Measurements from ENCODE around the gene GRB10.

Gene GRB10

DNA sequence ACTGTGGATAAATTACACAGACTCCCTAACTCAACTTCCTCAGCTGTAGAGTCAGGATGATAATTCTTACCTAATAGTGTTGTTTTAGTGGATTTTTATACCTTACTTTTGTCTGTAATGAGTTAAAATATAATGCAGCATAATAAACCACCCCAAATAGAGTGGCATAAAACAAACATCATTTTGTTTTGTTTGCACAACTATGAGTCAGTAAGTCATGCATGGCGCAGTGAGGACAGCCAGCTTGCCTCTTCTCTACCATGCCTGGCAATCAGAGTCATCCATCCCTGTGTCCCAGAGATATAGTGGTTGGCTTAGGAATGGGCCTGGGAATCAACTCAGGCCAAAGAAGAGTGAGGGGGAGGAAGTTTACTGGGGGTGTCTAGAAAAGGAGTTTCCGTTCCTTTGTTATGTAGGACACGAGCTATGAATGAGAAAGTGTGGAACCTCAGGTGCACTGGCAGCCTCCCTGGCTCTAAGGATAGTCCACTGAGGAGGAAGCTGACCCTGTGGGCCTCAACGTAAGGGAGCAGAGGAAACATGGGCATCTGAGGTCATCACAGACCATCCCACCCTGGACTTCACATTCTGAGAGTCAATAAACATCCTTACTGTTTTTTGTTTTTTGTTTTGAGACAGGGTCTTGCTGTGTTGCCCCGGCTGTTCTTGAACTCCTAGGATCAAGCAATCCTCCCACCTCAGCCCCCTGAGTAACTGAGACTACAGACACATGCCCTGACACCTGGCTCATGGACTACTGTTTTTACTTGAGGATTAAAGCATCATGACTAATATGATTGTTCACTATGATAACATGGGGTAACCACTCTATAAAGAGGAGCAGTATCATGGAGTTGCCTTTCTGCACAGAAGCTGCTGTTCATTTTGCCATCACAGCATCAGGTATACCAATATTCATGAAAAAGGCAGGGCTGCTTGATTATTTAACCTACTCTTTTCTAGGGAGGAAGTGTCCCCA lies 21.0 kb upstream of the GRB10 start:
- no peak for DNase-seq (ENCODE audit: low read depth)

DNA sequence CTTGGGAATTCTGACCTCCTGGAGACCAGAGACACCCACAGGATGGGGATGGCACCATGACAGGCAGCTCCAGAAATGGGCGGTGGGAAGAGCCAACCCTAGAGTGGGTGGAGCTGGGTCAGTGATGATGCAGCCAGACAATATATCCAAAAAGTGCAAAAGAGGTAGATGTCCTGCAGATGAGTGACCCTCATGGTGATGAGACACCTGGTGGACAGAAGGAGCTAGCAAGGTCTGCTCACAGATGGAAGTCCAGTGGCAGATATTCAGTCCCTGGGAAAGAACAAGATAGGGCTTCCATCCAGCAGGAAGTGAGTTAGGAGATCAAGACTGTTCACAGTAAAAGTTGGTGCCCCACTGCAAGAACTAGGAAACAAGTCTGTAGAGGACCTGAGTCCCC lies 19.2 kb upstream of the GRB10 start:
- no peak for DNase-seq (ENCODE audit: low read depth)

DNA sequence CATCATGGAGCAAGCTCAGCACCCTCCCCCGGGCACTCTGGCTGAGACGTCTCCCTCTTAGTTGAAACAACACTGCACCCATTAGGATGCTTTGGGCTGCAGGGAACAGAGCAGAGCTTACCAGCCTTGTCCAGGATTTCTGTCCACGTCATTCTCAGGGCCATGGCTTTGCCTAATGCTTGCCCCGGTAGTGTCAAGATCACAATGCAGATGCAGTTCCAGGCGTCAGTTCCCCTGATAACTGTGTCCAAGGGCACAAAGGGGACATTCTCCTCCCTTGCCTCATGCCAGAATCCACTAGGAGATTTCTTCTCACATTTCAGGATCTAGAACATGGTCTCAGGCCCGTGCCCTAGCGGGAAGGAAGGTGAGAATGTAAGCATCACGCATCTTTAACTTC lies 17.2 kb upstream of the GRB10 start:
- no peak for DNase-seq (ENCODE audit: low read depth)

DNA sequence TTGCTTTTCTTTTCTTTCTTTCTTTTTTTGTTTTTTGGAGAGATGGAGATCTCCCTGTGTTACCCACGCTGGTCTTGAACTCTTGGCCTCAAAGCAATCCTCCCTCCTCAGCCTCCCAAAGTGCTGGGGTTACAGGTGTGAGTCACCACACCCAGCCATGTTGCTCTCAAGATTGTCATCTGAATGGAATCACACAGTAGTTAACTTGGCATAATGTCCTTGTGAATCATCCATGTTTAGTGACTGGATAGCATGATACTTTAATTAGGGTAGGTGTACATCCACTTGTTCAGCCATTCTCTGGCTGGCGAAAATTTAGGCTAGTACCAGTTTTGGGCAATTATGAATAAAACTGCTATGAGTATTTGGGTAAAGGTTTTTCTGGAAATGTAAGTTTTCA lies 15.4 kb upstream of the GRB10 start:
- no peak for DNase-seq (ENCODE audit: low read depth)

DNA sequence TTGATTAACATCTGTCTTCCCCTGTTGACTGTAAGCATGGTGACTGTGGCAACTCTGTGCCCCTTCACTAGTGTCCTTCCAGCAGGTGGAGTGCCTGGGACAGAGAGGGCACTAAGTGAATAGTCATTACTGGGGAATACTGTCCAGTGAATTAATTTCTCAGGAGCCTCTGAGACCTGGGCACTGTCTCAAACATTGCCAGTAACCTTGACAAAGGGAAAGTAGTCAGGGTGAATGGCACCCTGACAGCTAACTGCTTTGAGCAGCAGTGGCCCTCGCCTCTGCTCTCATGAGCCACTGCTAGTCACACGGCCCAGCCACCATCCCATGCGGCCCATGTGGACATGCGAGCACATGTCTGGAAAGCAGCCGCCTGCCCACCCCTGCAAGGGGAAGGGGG lies 13.1 kb upstream of the GRB10 start:
- no peak for DNase-seq (ENCODE audit: low read depth)

DNA sequence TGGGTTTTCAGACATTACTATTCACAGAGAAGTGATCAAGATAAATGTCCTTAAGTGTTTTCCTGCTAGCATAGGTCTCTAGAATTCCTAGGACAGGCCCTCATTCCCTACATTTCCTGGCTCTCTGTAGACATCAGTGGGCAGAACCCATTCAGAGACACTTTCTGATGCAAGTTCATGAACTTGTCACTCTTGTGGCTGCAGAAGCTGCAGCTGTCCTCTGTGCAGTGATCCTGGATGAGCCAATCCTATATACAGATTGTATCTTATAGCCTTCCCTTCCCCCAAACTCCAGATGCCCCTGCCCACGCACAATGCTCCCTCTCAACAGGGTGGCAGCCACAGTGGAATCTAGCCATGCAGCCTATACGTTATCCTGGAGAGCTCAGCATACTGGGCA lies 12.6 kb upstream of the GRB10 start:
- DNase-seq (ENCODE audit: low read depth) = no peak

DNA sequence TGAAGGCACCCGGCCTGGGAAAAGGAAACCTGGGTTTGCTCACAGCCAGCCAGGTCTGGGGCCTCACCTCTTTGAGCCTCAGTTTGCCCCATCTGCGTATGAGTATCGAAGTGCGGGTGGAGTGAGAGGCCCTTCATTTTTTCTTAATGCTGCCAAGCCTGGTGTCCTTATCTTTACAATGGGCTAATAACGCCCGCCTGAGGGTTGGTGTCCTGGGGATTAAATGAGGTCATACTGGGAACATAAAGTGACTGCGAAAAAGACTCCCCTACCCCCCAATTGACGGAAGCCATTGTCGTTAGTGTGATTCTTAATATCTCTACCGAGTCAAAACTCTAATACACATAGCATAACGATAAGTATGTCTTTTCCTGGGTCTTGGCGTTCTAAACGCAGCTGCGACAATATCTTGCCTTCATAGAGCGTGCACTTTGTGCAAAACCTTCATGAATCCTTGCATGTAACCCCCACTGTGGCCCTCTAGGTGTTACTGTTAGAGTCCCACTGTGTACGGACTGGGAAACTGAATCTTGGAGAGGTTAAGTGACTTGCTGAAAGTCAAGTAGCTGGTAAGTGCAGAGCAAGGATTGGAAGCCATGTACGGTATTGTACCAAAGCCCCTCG lies 11.4 kb upstream of the GRB10 start:
- DNase-seq (ENCODE audit: low read depth) = no peak

DNA sequence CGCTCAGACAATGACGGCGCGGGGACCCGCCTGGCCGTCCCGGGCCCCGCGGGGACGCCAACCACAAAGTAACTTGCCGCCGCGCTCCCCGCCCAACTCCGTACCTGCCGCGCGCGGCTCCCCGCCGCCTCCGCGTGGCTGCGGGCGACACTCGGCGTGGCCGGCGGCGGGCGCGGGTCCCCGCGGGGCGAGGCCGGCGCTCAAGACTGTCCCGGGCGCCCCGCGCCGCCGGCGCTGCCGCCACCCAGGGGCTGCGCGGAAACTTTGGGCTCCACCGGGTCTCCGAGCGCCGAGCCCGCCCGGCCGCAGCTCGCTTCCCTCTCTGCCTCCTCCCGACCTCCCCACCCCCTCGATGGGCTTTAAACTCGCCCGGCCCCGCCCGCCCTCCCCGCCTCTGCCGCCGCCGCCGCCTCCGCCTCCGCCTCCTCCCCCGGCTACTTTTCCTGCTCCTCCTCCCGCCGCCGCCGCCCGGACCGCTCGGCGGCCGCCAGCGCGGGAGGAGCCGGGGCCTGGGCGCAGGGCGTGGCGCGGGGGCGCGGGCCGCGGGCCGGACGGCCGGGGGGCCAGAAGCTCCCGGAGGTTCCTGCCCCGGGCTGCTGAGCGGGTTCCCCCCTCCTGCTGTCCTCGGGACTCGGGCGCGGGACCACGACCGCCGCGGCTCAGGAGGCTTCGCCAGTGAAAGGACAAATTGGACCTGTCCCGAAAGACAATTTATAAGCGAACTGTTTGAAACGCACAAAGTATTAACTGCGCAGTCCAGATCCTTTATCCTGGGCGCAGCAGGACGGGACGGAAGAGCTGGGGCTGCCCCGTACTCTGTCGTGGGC lies 10.6 kb upstream of the GRB10 start:
- DNase-seq (ENCODE audit: low read depth) = no peak

DNA sequence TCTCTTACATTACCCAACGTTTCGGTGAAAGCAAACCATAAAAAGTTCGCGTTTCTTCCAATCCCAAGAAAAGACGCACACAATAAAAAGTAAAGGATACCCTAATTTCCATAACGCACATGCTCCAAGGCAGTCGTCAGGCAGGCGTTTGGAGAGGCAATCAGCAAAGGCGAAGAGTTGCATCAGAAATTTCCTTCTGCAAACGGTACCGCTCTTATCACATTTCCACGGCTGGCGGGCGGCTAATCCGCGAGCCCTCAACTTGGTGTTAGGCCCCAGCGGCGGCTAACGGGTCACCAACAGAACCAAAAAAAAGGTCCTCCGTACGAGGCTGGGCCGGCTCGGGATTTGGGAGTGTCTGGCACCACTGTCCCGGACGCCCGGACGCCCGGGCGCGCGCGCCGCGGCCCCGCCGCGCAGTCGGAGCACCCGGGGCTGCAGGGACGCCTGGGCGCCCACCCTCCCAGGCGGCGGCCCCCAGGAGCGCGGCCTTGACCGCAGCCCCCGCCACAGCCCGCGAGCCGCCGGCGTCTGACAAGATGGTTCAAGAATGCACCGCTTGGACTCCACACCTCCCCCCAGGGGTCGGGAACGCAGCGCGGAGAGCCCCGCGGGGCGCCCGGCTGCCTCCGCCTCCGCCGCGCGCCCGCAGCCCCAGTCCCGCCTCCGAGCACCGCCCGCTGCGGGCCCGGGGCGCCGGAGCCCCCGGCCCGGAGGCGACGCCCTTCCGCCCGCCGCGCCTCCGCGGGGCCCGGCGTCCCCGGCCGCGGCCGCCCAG lies 9.8 kb upstream of the GRB10 start:
- DNase-seq (ENCODE audit: low read depth) = no peak

DNA sequence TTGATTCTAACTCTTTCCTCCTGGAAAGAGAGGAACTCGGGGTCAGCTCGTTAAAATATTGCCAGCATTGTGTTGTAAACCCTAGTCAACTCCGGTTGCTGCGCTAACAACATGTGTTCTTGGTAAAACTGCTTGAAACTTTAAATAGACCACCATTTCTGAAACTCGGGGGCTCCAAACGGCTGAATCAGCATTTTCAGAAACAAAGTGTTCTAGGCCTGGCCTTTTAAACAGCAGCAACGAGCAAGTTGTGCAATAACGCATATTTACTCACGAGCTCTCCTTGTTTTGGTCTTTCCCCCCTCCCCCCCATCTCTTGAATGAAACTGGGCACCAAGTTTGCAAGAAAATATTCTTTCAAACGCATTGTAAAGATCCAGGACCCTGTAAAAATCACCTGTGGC lies 9.2 kb upstream of the GRB10 start:
- DNase-seq (ENCODE audit: low read depth) = no peak

DNA sequence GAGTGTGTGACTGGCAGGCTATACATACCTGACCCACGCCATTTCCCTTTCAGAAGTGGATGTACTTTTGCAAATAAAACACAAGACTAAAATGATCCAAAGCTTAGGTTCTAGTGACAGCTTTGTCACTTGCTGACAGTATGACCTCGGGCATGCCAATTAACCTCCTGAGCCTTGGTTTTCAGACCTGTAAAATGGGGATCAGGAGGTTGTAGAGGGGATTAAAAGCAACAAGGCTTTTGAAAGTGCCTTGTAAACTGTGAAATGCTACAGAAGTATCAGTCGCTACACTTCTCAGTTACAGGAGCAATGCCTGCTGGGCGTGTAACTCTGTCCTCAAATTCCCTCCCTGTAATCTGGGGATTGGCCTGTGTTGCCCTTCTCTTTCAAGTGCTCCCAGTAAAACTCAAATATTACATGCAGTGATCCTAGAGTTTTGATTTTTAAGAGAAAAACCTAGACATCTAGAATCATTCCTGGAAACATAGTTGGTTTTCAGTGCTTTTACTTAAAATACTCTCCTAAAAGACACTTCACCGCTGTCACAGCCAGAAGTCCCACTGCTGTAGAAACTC lies 8.8 kb upstream of the GRB10 start:
- no peak for DNase-seq (ENCODE audit: low read depth)

DNA sequence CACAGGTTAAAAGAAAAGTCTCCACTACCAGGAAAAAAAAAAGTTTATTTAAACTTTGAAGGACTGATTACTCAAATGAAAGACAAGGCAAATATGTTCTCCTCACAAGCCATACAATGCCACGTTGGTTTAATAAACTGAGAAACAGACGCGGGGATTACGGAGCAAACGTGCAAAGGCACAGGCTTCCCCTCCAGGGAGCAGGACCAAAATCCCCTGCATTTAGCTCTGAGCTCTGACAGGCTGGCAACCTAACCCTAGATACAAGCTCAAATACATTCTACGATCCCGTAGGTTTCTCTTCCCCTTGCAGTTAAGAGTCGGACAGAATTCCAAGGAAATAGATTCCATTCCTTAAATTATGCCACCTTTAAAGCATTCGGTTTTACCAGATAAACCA lies 7.7 kb upstream of the GRB10 start:
- DNase-seq (ENCODE audit: low read depth) = no peak

DNA sequence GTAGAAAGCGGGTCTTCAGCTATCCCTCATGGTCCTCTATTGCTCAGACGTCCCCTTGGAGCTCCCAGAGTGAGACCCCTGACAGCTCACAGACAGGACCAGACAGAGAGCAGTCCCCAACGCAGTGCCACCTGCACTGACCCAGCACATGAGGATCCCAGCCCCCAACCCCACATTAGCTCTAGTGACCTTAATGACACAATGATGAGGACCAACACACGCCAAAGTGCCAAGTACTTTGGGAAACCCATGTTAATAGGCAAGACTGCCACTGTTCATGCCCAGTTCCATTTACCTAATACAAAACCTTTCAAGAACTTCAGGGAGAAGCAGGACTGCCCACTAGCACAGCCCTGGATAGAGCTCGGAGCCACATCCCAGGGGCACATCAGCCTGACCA lies 5.7 kb upstream of the GRB10 start:
- no peak for DNase-seq (ENCODE audit: low read depth)

DNA sequence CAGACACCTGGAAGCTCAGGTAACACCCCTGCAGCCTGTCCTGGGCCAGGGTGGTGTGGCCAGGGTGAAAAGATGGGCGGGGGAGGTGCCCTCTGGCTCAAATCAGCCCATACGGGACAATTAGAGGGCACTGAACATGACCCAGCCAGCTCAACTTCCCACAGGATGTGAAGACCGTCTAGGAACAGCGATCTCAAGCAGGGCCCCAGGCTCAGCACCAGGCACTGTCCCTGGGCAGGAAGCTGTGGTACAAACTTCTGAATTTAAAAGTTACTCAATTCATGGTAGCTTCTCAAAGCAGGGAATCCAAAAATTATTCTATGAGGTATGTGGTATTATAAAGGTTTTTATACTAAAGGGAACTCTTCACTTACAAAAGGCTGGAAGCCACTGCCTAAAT lies 5.1 kb upstream of the GRB10 start:
- DNase-seq (ENCODE audit: low read depth) = no peak

DNA sequence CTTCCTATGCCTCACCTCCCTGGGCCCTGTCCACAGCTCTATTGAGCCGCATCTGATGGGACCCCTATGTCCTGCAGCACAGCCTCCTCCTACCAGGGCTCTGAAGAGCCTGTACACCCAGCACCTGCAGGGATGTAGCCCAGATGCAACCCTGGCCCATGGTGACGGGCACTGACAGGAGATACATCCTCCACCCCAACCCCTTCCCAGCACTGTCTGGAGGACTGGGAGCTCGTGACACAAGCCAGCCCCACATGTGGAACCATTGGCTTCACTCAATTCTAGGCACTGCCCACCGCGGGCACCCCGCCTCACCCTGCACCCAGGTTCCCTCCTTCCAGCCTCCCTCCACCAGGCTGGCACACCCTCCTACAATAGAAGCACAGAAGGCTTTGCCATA lies 2.6 kb upstream of the GRB10 start:
- no peak for DNase-seq (ENCODE audit: low read depth)

DNA sequence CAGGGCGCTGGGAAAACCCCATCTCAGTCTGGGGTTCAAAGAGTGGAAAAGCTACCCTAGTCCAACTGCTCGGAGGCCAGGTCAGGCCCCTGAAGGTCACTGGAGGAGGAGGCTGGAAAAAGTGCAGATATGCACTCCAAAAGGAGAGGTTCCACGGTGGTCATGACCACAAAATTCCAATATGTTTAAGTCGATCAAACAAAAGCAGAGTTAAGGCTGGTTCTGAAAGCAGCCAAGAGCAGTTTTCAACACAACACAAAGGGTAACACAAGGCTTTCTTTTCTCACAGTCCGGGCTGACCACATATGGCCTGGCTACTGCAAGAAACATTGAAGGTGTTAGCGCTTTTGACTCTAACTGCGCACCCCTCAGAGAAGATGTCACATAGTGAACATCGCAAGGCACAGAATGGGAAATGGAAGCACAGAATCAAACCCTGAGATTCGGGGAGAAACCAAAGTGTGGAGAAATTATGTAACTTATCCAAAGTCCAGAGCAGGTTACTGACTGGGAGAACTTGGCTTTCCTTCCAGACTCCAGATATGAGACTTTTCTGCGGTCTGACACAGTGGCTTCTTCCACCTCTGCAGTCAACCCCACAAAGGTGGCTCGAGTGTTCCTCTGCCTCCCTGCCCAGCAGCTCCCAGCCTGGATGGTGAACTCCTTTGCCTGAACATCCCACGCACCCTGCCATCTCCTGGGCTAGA lies 1.3 kb upstream of the GRB10 start:
- DNase-seq (ENCODE audit: low read depth) = no peak

DNA sequence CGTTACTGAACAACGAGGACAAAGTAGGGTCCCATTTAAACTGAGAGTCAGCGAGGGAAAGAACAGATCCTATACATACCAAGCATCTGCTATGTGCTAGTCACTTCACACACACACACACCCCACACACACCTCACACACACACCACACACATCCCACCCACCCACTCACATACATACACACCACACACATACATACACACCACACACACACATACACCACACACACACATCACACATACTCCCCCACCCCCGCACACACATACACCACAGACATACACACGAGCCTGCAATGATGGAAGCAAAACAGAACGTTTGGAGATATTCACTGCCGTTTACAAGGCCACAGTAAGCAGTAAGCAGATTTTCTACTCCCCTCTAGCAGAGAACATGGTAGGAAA lies 607 bp upstream of the GRB10 start:
- DNase-seq (ENCODE audit: low read depth) = no peak

DNA sequence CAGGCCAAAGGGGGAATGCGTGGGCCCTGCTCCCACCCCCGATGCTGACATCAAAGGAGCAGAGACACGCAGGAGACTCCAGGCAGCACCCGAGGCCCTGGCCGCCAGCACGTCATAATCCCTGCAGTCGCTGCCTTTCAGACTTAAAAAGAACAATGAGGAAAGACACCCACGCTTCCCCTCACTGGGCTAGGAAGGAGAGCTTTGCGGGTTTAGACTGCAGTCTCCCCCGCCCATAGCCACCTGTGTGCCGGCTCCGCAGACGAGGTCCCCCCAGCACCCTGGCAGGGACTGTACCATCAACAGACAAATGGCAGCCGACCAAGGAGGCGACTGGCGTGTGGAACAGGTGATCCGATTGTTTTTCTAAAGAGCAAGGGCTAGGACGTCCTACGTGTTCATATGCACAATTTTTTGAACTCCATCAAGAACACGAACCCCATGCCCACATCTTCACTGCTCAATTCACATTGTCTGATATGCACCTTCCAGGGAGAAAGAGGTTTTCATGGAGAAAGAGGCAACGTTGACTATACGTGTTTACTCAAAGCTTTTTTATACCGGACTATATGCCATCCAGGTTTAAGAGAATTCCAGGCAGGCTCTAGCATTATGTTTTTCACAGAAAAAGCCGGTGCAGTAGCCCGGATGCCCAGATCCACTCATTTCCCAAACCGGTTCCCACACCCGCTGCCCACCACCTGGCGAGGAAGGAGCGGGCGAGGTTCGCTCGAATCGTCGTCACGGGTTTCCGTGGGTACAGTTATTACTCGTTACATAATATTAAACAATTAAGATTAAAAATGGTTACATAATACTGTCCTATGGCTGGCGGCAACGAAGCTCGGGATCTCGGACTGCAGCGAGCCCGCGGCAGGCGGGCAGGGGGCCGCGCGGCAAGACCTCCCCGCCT lies 1.1 kb downstream of the GRB10 start:
- DNase-seq (ENCODE audit: low read depth) = no peak

DNA sequence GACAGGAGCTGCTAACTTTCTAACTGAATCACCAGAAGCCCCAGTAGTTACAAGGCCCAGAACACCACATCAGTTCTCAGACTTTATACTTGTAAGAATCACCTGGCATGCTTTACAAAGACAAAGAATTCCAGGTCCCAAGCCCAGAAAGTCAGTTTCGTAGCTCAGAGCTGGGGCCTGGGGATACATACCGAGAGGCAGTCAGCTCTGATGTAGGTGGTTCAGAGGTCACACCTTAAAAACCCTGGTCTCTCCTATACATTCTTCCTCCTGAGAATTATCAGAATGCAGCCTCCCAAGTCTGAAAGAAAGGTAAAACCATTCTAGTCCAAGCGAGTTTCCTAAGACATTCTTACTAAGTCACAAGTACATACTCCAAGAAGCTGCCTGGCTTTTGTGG lies 2.3 kb downstream of the GRB10 start:
- no peak for DNase-seq (ENCODE audit: low read depth)

DNA sequence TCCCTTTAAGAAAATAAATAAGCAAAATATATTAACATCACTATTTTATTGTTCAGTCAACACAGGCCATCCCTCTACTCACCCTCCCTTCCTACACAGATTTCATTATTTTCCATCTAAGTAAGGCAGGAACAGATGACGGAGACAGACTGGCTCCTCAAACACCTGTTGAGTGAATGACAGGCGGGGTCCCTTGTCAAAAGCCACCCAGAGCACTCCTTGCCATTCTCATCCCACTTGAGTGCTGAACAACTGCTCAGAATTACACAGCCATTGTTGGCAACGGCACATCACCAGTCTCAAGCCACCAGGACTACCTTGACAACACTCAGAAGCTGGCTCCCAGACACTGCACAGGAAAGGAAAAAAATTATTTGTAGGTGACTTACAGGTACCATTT lies 3.3 kb downstream of the GRB10 start:
- DNase-seq (ENCODE audit: low read depth) = no peak
